GM18870 (cell line): ENCODE results near the gene SIGLEC6.

Source experiments
- ATAC-seq: cut with Tn5 transposase; IDR thresholded peaks from one replicate; pipeline ENCODE4 v1.9.1; 2021; ENCODE audit warnings: moderate library complexity; ENCODE audit not compliant: unreplicated experiment

SIGLEC6 gene

DNA sequence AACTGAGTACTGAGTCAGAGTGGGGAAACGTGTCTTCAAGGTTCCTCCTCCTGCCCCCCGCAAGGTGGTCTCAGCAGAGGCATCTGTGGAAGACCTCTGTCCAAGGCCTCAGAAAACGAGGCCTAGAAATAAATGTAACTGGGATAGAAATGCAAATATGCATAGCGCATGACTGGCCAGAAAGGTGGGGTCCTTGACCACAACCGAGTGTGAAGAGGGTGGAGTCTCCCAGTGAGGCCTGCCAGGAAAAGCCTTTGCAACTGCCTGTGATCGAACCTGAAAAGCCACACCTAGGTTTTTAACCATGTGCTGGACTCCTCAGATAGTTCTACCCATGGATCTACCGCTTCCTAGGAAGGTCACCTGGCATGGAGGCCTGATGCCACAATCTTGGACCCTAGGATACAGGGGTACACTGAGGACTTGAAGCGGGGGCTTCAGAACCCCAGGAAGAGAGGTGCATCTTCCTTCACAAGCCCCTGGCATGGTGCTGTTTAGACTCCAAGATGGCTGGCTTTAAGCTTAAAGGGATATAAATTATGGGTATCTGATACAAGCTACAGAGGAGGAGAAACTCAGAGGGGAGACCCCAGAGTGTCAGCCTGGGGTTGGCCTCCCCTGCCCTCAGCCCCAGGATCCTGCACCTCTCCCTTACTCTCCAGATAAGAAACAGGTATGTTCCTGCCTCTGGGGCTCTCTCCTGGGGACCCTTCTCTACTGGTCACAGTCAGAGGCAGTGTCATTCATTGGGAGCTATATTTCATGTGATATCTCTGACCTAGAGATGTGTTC lies 18.3 kb upstream of the SIGLEC6 start:
- no peak for ATAC-seq

DNA sequence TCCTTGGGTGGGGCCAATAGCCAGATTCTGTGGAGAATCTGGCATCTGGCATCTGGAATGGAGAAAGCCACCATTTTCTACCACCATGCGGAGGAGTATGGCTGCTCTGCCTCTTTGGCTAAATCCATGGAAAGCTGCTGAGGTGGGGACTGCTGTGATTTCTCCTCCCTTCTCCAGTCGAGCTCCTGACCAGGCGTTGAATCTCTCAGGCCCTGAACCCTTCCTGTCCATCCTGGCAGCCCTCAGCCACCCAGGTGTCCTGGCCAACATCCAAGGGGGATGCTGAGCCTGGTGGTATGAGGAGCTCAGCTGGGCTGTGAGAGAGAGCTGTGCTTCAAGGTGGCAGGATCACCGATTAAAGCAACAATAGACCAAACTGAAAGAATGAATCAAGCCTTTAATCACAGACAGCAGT lies 17.4 kb upstream of the SIGLEC6 start:
- ATAC-seq, result no peak

DNA sequence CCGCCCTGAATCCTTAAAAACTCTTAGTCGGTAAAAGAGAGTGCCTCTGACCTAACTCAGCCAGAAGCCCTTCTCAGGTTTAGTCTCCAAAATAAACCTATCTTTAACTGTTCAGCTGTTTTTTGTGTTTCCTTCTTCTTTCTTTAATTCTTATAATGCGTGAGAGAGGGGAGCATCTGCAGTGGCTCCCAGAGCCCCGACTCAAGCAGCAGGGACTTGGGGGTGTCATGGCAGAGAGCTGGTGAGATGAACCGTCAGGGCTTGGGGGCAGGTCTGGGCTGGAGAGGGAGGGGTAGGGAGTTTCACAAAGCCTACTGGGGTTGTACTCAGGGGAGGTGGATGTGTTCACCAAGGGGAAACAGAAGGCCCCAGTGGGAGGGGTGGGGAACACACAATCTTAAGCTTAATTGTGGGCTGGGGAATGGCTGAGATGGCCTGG lies 16.8 kb upstream of the SIGLEC6 start:
- no peak for ATAC-seq

- no peak for ATAC-seq
These were observed 16.1 kb upstream of the SIGLEC6 start for GRCh38 chr19:51547397-51548212.

DNA sequence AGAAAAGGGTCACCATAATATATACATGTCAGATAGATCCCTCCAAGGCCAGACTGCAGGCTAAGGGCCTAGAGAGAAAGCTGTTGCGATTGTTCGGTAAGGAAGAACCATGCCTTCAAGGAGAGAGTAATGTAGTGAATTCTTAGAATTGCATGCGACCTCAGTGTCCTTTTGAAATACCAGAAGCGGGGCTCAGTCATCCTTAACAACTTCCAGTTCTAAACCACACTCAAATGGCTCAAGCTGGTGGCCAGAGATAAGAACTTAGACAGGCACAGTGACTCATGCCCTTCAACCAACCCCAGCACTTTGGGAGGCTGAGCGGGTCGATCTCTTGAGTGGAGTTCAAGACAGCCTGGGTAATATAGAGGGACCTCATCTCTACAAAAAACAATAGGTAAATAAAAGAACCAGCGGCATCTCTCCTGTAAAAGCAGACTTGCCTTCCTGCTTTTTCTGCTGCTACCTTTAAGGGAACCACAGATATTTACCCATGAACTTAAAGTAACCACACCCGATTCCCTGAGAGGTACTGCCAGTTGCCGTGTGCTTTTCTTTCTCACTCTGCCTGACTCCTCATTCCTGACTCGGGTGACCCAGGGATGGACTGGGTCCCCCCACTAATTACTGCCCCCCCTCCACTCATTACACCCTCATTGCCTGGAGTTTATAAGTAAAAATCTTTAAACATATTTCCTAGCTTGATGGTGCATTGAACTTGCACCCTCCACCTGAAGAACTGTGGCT lies 15.4 kb upstream of the SIGLEC6 start:
- no peak for ATAC-seq

DNA sequence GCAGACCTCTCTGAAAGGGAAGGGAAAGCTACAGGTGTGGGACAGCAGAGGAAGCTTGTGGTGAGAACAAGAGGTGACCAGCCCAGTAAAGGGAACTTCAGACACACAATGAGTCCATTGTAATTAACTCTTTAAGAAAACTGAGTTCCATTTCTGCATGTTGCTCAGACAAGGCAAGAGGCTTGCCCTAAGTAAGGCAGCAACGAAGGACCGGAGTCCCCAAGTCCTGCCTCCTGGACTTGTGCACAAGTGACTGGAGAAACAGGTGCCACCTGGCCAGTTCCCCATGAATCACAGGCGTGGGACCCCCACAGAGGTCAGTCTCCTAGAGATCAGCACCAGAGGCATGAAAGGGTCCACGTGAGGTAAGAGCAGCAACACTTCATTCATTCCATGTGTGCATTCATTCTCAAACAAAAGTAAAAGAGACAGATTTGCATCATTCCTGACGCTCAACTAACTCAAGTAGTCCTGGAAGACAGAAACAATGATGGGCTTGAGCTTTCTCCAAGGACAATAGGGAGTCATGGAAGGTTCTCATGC lies 14.7 kb upstream of the SIGLEC6 start:
- ATAC-seq, result no peak

DNA sequence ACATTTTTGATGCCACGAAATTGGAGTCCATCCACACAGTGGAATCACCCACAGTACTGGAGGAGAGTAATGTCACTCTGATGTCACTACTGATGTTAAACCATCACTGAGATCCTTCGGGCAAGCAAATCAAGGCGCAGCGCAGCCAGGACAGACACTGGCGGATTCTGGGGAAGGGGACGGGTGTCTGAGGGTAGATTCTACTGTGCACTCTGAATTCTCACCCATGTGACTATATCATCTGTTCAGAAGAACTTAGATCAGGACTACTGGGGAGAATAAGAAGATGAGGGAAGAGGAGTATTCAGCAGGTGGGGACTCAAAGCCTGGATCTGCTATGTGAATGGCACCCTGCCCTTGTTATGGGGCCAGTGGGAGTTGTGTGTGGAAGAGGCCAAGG lies 12.6 kb upstream of the SIGLEC6 start:
- ATAC-seq, result no peak

- ATAC-seq, result no peak
These were observed 11.2 kb upstream of the SIGLEC6 start for GRCh38 chr19:51542699-51543098.

DNA sequence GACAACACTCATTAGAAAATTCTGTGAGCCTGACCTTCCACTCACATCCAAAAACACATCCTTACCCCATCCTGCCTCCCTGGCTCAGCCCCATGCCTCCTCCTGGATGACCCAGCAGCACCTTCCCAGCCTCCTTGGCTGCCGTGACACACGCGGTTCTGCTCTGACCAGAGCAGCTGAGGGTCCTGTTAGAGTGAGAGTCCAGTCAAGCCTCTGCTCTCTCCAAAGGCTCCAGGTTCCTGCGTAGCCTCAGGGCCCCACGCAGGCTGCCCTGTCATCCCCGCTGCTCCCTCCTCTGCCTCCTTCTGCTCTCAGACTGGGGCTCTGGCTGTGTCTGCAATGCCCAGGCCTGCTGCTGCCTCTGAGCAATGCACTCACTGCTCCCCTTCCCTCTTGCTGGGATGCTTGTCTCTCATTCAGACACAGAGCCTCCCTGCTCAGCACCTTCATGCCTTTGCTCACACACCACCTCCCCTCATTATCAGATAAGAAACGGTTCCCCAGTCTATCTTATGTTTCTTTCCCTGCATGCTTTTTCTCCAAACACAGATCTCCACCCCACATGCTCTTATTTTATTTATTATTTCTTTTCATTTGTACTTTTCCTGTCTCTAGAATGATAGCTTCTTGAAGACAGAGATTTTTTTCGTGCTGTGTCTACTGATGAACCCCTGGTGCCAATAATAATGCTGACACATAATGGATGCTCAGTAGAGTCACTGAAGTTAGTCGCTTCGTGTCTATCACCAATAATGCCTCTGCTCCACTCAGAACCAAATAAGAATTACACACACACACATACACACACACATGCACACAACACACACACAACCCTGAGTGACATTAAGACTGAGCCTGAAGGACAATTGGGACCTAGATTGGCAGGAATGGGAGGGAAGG lies 10.2 kb upstream of the SIGLEC6 start:
- no peak for ATAC-seq

GRCh38 chr19:51539821-51540366 lies 8.4 kb upstream of the SIGLEC6 start:
- ATAC-seq, result no peak

DNA sequence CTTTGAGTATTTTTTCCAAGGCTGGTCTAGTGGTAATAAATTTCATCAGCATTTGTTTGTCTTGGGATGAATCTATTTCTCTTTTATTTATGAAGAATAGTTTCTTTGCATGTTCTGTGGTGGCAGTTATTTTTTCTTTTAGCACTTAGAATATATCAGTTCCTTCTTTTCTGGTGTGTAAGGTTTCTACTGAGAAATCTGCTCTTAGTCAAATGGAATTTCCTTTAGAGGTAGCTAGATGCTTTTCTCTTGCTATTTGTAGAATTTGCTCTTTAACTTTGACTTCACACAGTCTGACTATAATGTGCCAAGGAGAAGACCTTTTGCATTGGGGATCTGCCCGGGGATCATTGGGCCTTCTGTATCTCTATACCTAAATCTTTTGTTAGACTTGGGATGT lies 4.1 kb upstream of the SIGLEC6 start:
- no peak for ATAC-seq

- ATAC-seq, result no peak
These were observed 854 bp downstream of the SIGLEC6 start for GRCh38 chr19:51530616-51531015.

GRCh38 chr19:51529301-51529700 lies 2.2 kb downstream of the SIGLEC6 start:
- ATAC-seq, result no peak

DNA sequence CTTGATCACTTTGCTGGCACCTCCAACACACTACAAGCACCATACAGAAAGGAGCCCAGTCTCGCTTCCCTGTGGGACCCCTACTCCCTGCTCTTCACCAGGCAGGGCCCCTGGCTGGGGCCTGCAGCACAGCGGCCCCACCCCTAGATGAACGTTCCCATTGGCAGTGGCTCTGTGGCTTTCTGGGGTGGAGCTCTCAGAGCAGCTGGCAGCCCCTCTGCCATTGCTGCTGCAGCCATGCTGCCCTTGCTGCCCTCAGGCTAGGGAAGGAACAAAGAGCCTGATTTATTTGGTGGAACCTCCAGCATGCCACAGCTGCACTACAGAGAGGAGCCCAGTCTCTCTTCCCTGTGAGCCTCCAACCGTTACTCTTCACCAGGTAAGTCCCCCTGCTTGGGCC lies 5.8 kb downstream of the SIGLEC6 start:
- ATAC-seq, result no peak

DNA sequence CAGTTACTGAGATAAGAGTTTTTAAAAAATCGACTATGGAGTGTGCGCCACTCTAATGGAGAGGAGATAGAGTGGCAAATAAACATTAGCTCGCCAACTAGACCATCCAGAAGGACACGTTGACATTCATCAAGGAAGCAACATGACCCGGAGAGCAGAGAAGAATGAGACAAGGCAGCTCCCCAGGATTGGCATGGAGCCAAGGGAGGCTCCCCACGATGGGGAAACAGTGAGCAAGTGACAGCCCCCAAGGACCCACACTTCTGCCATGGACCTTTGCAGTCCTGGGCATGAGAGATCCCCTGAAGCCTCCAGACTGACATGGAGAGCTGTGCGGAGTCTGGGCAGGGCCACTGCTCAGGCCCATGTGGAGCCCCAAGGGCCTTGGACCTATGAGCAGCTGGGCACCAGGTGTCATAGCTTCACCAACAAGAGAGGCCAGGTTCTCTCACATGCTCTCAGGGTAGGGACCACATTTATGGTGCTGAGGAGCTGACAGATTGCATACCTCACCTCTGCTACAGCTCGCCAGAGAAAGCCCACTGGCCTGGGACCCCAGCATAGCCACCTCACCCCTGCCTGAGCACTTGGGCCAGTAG lies 6.7 kb downstream of the SIGLEC6 start:
- no peak for ATAC-seq

- ATAC-seq, result no peak
These were observed 9.7 kb downstream of the SIGLEC6 start for GRCh38 chr19:51521781-51522180.

DNA sequence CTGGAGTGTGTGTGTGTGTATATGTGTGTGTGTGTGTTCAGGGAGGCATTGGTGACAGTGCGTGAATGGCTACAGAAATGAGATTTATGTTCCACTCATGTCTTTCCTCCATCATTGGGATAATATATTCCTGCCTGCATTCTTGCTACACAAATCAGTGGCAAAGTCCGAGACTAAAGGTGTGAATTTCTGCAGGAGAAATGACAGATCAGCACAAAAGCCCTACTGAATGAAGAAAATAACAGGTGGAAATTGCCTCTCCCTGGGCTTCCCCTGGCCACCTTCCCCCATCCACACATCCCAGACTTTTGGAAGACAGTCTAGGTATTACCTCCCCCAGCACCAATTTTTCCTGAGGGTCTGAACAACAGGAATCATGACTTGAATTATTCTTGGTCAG lies 10.1 kb downstream of the SIGLEC6 start:
- no peak for ATAC-seq

DNA sequence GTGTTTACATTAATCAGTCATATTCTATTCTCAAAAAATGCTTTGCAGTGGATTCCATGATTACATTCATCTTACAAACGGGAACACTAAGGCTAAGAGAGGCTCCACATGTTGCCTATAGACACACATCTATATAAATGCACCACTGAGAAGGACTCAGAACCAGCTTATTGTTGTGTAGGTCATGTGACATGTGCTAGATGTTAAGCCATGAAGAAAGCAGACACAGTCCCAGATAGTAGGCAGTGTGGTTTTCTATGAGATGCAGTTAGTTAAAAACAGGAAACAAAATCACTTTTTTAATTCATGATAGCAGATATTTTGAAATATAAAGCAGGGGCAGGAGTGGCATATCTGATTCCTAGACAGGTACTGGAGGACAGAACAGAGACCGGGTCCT lies 10.7 kb downstream of the SIGLEC6 start:
- ATAC-seq, result no peak

DNA sequence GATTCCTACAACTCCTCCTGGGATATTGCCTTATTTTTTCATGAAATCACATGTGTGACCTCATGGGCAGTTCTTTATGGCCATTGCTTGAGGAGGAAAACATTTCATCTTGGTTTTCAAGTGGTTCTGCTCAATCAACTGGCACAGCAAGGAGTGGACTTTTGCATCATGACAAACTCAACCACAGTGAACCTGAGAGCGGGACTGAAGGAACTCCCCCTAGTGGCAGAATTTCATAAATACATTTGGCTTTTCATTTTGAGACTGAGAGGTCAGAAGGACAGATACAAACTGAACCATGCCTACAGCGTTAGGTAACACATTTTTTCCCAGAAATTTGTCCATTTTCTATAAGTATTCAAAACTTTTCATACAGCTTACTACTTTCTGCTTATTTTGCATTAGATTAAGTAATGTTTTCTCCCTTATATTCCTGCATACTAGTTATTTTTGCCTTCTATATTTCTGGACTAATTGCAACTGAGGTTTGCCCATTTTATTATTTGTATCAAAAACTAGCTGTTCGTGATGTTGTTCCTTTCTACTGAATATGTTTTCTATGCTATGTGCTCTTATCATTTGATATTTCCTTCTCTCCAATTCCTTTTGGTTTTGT lies 16.5 kb downstream of the SIGLEC6 start:
- no peak for ATAC-seq
